NCI-H1694 treated with DMSO at 0.1 percent for 48 hours (cell line): ENCODE results near the gene DEPDC1B.
"Not testable (repeated sequence)": the region's sequence is repeated elsewhere in the genome, so short reads cannot be mapped to it uniquely, and the experiment has no call there.

Source experiments
- DNase-seq: peaks from one replicate; lab custom pipeline; 2025; lab: John Stamatoyannopoulos, UW

Gene DEPDC1B, protein sequence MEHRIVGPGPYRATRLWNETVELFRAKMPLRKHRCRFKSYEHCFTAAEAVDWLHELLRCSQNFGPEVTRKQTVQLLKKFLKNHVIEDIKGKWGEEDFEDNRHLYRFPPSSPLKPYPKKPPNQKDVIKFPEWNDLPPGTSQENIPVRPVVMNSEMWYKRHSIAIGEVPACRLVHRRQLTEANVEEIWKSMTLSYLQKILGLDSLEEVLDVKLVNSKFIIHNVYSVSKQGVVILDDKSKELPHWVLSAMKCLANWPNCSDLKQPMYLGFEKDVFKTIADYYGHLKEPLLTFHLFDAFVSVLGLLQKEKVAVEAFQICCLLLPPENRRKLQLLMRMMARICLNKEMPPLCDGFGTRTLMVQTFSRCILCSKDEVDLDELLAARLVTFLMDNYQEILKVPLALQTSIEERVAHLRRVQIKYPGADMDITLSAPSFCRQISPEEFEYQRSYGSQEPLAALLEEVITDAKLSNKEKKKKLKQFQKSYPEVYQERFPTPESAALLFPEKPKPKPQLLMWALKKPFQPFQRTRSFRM

DNA sequence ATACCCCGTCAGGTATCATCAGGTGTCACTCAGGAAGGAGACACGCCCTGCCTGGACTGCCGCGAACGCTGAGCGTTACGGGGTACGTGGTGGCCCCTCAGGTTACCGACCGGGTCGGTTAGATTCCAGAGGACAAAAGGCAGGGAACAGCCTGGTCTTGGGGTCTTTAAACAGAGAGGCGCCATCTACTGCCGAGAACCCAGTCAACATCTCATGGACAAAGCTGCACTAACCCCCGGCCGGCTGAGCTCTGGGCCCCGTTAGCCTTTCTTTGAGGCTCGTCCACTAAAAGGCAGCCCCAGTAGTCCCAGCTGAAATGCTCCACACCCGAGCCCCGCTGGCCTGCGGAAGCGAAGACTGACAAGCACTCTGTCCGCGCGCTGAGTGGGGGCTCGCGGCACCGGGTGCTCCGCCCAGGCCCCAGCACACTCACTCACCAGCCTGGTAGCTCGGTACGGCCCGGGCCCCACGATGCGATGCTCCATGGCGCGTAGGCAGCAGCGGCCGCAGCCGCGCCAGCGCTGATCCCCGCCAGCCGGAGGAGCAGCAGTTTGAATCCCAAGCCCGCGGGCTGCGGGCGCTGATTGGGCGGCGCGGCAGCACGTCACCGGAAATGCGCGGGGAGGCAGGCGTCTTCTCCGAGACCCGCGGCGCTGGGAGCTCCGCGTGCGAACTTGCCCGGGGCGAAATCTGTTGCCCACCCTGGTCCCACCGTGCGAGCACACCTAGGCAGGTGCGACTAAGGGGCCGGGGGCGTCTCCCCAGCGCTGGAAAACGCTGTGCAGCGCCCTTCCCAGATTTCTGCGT is at the start of gene DEPDC1B:
Gene DEPDC1B (minus strand): TSS at position 558 of the 807 bp plus-strand sequence. CDS start 73 bp downstream, at position 485.
- DNase-seq = peak; percentile 78

DNA sequence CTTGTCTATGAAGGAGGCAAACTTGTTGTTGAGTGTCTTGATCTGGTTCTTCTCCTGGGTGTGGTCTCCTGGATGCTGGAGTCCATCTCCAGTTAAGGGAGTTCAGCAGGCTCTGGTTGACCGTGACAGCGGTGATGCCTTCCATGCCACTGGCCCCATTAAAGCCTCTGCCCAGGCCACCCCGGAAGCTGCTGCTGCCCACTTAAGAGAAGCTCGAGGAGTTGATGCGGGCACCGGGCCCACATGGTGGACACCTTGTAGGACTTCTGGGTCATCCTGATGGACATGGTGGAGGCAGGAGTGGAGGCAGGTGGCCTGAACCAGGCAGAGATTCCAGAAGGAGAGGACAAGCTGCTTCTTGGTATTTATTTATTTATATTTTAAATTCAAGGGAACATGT is 44.7 kb upstream of the DEPDC1B start:
- DNase-seq = no peak

DNA sequence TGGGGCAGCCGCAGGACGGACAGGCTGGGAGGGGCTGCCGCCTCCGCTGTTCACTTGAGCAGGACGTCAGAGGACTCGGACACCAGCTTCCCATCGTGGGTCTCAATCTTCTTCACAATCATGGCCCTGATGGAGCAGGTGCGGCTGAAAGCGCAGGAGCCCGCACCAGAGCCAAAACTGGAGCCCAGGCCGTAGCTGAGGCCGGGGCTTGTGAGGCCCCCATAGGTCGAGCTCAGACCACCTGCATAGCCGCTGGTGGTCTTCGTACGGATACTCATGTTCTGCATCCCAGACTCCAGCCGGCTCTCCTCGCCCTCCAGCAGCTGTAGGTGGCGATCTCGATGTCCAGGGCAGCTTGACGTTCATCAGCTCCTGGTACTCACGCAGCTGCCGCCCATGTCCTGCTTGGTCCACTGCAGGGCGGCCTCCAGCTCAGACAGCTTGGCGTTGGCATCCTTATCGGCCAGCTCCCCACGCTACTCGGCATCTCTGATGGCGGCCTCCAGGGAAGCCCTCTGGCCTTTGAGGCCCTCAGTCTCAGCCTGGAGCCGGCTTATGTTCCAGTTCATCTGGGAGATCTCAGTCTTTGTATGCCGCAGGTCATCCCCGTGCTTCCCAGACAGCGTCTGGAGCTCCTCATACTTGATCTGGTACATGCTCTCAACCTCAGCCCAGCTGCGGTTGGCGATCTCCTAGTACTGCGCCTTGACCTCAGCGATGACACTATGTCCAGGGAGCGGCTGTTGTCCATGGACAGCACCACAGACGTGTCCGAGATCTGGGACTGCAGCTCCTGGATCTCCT is 43.7 kb upstream of the DEPDC1B start:
- DNase-seq = no peak

DNA sequence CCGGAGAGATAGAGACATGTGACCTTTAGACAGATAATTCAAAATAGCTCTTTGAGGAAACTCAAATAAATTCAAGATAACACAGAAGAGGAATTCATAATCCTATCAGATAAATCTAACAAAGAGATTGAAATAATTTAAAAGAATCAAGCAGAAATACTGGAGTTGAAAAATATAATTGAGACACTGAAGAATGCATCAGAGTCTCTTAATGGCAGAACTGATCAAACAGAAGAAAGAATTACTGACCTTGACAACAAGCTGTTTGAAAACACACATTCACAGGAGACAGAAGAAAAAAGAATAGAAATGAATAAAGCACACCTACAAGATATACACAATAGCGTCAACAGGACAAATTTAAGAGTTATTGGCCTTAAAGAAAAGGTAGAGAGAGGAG is 40.4 kb upstream of the DEPDC1B start:
- DNase-seq = no peak

DNA sequence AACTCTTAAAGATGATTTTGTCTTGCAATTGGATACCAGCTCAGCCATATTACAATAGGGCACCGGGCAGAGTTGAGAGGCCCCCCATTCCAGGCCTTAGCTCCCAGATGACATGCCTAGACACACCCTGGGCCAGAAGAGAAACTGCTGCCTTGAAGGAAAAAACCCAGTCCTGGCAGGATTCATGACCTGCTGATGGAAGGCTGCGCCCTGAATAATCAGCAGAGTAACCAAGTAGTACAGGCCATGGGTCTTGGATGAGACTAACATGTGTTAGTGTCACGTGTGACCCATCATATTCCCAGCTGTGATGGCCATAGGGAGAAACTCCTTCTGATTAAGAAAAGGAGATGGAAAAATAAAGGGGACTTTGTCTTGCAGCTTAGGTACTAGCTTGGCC is 39.0 kb upstream of the DEPDC1B start:
- DNase-seq = no peak

DNA sequence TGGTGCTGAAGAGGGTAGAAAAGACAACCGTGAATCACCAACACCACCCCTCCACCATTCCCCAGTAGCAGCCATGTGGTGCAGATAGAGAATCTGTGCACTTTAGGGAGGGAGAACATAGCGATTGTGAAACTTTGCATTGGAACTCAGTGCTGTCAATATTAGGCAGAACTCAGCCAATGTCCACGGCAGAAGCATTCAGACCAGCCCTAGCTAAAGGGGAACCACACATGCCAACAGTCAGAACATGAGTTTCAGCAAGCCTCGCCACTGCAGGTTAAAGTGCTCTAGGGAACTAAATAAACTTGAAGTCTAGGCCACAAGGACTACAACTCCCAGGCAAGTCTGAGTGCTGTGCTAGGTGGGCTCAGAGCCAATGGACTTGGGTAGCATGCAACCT is 38.5 kb upstream of the DEPDC1B start:
- no peak for DNase-seq

DNA sequence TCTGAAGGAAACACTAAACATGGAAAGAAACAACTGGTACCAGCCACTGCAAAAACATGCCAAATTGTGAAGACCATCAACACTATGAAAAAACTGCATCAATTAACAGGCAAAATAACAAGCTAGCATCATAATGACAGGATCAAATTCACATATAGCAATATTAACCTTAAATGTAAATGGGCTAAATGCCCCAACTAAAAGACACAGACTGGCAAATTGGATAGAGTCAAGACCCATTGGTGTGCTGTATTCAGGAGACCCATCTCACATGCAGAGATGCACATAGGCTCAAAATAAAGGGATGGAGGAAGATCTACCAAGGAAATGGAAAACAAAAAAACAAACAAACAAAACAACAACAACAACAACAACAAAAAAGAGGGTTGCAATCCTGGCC is 30.9 kb upstream of the DEPDC1B start:
- DNase-seq = not testable (repeated sequence)

DNA sequence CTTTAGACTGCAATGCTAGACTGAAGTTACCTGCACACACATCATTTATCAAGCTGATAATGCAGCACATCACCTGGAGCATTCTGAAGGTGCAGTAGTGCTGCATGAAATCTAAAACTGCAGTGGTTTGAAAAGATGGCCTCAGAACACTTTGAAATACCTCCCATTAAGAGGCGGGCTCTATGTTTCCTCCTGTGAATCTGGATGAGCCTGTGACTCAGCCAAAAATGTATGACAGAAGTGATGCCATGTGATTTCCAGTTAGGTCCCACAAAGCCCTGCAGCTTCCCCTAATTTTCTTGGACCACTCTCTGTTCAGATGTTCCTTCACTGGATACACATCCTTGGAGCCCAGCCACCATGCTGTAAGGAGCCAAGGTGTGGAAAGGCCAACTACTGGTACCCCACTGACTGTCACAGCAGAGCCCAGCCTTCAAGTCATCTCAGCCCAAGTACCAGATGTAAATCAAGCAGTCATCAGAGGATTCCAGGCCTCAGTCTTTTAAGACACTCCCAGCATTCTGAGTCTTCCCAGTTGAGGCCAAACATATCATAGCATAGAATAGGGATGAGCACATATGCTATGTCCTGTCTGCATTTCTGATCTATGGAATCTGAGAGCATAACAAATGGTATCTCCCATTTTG is 27.2 kb upstream of the DEPDC1B start:
- no peak for DNase-seq

DNA sequence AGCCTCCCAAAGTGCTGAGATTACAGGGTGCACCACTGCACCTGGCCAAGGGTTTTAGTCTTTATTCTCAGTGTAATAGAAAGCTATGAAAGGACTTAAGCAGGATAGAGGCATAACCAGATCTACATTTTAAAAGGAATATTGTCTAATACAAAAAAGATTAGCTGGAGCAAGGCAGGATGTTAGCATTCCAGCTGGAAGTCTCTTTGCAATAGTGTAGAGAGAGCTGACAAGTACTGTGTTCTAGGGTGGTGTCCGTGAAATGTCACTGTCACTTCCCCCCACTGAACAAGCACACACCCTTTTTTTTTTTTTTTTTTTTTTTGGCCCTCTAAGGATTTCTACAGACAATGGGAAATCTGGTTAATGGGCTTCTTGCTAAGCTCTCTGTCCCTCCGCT is 24.2 kb upstream of the DEPDC1B start:
- no peak for DNase-seq

DNA sequence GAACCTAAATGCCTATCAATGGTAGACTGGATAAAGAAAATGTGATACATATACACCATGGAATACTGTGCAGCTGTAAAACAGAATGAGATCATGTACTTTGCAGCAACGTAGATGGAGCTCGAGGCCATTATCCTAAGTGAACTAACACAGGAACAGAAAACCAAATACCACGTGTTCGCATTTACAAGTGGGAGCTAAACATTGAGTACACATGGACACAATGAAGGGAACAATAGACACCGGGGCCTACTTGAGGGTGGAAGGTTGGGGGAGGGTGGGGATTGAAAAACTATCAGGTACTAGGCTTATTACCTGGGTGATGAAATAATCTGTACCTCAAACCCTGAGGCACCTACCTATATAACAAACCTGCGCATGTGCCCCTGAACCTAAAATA is 22.4 kb upstream of the DEPDC1B start:
- DNase-seq = peak; percentile 58

DNA sequence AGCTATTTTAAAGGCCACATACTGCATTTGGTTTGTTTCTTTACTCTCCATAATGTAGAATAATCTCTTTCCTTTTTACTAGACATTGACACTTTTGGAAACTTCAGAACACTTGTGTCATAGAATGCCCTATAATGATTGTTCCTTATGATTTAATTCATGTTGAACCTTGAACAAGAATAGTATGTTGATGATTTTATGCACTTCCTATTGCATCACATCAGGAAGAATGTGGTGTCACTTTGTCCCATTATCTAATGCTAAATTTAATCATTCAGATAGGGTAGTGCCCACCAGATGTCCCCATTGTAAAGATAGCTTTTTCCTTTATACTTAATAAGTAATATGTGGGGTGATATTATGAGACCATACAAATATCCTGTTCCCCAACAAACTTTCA is 19.4 kb upstream of the DEPDC1B start:
- DNase-seq = no peak

DNA sequence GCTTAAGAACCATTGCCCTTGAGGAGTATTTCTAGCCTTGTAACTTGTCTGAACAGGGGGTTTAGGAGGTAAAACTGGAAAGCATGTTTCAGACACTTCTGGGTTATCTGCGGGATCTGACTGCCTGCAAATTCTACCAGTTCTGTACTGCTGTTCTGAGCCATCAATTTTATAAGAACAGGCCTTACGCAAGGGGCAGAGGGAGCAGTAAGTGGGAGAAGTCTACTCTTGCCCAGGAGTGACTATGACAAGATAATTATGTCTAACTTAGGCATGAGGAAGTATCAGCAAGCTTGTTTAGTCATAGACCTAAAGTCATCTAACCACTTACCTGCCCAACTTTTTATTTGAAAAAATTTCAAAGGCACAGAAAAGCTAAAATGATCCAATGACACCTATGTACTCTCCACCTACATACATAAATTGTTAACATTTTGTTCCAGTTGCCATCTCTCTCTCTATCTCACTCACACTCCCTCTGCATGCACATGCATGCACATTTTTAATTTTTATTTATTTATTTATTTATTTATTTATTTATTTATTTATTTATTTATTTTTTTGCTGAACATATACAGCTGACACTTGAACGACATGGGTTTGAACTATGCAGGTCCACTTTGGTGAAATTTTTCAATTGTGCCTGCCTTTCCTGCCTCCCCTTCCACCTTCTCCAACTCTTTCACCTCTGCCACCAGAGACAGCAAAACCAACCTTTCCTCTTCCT is 18.4 kb upstream of the DEPDC1B start:
- DNase-seq = no peak

DNA sequence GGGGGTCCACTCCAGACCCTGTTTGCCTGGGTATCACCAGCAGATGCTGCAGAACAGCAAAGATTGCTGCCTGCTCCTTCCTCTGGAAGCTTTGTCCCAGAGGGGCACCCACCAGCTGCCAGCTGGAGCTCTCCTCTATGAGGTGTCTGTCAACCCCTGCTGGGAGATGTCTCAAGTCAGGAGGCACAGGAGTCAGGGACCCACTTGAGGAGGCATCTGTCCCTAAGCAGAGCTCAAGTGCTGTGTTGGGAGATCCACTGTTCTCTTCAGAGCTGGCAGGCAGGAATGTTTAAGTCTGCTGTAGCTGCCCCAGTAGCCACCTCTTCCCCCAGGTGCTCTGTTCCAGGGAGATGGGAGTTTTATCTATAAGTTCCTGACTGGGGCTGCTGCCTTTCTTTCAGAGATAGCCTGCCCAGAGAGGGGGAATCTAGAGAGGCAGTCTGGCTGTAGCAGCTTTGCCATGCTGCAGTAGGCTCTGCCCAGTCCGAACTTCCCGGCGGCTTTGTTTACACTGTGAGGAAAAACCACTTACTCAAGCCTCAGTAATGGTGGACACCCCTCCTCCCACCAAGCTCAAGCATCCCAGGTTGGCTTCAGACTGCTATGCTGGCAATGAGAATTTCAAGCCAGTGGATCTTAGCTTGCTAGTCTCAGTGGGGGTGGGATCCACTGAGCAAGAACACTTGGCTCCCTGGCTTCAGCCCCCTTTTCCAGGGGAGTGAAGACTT is 15.4 kb upstream of the DEPDC1B start:
- not testable (repeated sequence) for DNase-seq

DNA sequence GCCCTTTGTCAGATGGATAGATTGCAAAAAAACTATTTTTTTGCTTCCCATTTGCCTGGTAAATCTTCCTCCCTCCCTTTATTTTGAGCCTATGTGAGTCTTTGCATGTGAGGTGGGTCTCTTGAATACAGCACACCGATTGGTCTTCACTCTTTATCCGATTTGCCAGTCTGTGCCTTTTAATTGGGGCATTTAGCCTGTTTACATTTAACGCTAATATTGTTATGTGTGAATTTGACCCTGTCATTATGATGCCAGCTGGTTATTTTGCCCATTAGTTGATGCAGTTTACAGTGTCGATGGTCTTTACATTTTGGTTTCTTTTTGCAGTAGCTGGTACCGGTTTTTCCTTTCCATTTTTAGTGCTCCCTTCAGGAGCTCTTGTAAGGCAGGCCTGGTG is 13.0 kb upstream of the DEPDC1B start:
- DNase-seq = no peak

DNA sequence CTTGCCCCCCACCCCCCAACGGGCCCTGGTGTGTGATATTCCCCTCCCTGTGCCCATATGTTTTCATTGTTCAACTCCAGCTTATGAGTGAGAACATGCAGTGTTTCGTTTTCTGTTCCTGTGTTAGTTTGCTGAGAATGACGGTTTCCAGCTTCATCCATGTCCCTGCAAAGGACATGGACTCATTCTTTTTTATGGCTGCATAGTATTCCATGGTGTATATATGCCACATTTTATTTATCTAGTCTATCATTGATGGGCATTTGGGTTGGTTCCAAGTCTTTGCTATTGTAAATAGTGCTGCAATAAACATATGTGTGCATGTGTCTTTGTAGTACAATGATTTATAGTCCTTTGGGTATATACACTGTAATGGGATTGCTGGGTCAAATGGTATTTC is 11.9 kb upstream of the DEPDC1B start:
- DNase-seq = not testable (repeated sequence)

DNA sequence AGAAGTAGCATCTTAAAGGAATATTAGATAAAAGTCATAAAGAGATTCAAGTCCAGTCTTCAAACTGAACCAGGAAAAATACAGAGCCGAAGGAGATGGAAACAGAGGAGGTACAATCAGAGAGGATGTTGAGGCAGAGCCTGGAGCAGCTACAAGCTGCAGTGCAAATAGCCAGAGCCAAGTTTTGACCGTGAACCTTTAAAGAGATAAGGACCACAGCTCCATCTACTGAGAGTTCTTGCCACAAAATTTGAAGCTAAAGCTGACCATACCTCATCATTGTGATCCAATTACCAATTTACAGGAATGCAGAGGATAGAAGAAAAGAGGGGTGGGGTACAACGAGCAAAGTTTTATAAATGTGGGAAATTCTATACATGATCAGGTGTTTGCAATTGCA is 10.4 kb upstream of the DEPDC1B start:
- DNase-seq = no peak

DNA sequence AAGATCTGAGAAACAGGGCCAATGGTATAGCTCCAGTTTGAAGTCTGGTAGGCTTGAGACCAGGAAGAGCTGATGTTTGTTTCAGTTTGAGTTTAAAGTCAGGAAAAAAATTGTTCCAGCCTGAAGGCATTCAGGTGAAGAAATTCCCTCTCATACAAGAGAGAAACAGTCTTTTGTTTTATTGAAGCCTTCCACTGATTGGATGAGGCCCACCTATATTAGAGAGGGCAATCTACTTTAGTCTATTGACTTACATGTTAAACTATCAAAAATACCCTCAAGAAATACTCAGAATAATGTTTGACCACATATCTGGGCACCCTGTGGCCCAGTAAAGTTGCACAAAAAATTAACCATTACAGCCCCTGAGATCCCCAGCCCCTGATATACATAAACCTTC is 5.2 kb upstream of the DEPDC1B start:
- DNase-seq = no peak

DNA sequence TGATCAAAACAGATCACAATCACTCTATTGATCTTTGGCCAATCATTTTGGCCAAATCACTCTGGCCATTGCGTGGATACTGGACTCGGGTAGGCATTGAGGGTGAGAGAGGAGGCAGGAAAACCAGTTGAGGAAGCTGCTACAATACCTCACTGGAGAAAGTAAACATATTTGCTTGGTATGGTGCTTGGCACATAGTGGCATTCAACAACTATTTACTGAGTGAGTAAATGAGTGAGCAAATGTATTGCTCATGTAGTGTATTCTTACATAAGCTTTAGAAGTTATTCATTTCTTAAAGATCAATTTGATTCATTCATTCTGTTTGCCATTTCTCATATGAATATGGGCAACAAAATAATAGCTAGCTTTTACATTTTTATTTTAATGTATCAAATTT is 4.0 kb upstream of the DEPDC1B start:
- DNase-seq = no peak

DNA sequence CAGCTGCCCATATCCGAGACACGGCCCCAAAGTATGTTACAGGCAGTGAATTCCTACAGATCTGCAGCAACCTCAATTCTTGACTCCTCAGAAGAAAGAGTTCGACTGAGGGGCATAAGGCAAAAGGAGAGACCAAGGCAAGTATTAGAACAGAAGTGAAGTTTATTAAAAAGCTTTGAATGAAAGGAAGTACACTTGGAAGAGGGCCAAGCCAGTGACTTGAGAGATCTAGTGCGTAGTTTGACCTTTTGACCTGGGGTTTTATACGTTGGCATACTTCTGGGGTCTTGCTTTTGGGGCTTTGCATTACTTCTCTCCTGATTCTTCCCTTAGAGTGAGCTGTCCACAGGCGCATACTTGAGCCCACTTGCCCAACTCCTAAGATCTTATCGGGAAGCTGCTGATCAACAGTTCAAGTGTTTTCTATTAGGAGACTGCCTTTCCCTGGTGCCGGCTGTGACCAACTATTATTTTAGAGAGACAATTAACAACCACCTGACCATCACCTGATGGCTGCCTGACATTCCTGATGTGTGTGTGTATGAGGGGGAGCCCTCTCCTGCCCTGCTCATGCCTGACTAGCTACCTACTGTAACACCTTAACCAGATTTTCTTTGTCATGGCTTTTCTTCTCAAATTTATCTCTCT is 1.5 kb upstream of the DEPDC1B start:
- DNase-seq = no peak

DNA sequence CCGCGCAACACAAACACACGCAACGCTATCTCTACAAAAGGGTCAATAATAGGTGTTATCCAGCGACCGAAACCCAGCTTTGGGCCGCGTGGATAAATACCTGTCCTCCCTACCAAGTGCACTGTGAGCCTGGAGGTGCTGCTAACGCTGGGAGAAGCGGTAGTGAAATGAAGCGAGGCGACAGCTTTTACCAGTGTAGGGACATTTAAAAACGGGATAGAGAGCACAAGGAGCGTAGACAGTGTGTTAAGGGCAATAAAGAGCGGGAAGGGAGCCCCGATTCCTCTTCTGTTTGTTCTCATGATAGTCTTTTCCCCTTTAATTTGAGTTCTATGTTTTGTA is 421 bp upstream of the DEPDC1B start:
- DNase-seq = peak; percentile 32
